ENCODE measurements around the gene GPR26.

DNA sequence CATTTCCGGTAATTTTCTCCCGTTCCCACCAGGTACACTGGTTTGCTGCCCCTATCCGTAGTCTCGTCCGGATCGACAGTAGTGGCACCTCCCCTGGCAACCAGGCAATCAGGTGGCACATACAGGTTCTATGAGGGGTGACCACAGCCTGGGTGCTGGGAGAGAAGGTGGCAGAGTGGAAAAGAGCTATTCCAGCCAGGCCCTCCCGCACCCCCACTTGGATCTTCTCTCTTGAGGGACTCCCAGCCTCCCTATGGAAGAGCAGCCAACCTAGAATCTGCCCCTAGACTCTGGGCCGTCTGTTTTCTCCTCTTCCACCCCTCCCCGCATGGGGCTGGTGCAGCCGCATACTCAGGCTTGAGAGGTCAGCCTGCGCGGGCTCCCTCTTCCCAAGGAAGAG lies 58.6 kb downstream of the GPR26 start:
- TF ChIP-seq, protein P1, sequence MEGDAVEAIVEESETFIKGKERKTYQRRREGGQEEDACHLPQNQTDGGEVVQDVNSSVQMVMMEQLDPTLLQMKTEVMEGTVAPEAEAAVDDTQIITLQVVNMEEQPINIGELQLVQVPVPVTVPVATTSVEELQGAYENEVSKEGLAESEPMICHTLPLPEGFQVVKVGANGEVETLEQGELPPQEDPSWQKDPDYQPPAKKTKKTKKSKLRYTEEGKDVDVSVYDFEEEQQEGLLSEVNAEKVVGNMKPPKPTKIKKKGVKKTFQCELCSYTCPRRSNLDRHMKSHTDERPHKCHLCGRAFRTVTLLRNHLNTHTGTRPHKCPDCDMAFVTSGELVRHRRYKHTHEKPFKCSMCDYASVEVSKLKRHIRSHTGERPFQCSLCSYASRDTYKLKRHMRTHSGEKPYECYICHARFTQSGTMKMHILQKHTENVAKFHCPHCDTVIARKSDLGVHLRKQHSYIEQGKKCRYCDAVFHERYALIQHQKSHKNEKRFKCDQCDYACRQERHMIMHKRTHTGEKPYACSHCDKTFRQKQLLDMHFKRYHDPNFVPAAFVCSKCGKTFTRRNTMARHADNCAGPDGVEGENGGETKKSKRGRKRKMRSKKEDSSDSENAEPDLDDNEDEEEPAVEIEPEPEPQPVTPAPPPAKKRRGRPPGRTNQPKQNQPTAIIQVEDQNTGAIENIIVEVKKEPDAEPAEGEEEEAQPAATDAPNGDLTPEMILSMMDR (IDR thresholded peaks at IDR 0.05), result no peak
- no peak for TF ChIP-seq POLR2A (IDR thresholded peaks at IDR 0.05)
